ENCODE results near the gene RNF215.

GRCh38 chr22:30426388-30427353, 39.5 kb upstream of the RNF215 start:
- TF ChIP-seq CTCF (CRISPR knock-in tag; IDR thresholded peaks at IDR 0.05) = peak; percentile 76
- no peak for TF ChIP-seq AHDC1 (CRISPR knock-in tag; IDR thresholded peaks at IDR 0.05; ENCODE audit: borderline replicate concordance)
- no peak for TF ChIP-seq ZNF775 (CRISPR knock-in tag; IDR thresholded peaks at IDR 0.05; ENCODE audit: borderline replicate concordance)
- no peak for TF ChIP-seq MAX (IDR thresholded peaks at IDR 0.05)
- peak; percentile 91 for TF ChIP-seq HNRNPL (IDR thresholded peaks at IDR 0.05; ENCODE audit: low read depth, low read length)
- TF ChIP-seq SMC3 (IDR thresholded peaks at IDR 0.05; ENCODE audit: low read length) = peak; percentile 73
- TF ChIP-seq ZNF207 (IDR thresholded peaks at IDR 0.05; ENCODE audit: borderline replicate concordance) = no peak
- TF ChIP-seq PBX2 (CRISPR knock-in tag; IDR thresholded peaks at IDR 0.05) = no peak
- no peak for TF ChIP-seq HDAC6 (IDR thresholded peaks at IDR 0.05; ENCODE audit: low read depth, low read length)
- TF ChIP-seq POLR2A (IDR thresholded peaks at IDR 0.05; ENCODE audit: insufficient read depth in 1 of 2, low read depth in 2 of 2, low read length in 2 of 2) = no peak
